Calu3 (cell line): ENCODE measurements around the gene RIPOR3. TPM values are rescaled to one million over a fixed set of nuclear protein-coding genes. Genes with fewer than 3 reads are reported as not detected.
A peak's percentile ranks its signal among the peaks of the same experiment; 100 is the strongest.

Experiments used
- BruUV-seq: library from RNA; stranded (reverse); fragments of 400-500 nt; replicated peaks from 2 replicates; lab custom pipeline; 2021; lab: Mats Ljungman, UMichigan
- CTCF ChIA-PET: fragments of 300-600 bp; sonication (Branson Sonifier 250); formaldehyde crosslinking; loops from one replicate; lab custom pipeline; 2022; ENCODE audit warnings: antibody characterized with exemption; lab: Charles Lee
- DNase-seq: peaks from one replicate; pipeline ENCODE4 v3.0.0; 2022
- H3K27ac Mint-ChIP-seq: one replicate; pipeline ENCODE4 v1.8.0; 2022; ENCODE audit warnings: mixed read lengths; ENCODE audit not compliant: unreplicated experiment
- H3K27me3 Mint-ChIP-seq: one replicate; pipeline ENCODE4 v1.8.0; 2022; ENCODE audit warnings: mixed read lengths; ENCODE audit not compliant: unreplicated experiment
- H3K36me3 Mint-ChIP-seq: one replicate; pipeline ENCODE4 v1.8.0; 2022; ENCODE audit warnings: mild to moderate bottlenecking, moderate library complexity, mixed read lengths; ENCODE audit not compliant: insufficient read depth, unreplicated experiment
- H3K4me1 Mint-ChIP-seq: one replicate; pipeline ENCODE4 v1.8.0; 2022; ENCODE audit warnings: mild to moderate bottlenecking, low read depth, mixed read lengths; ENCODE audit not compliant: unreplicated experiment
- H3K4me3 Mint-ChIP-seq: one replicate; pipeline ENCODE4 v1.8.0; 2022; ENCODE audit warnings: mild to moderate bottlenecking, low read depth, moderate library complexity, mixed read lengths; ENCODE audit not compliant: unreplicated experiment
- H3K9me3 Mint-ChIP-seq: one replicate; pipeline ENCODE4 v1.8.0; 2022; ENCODE audit warnings: low read depth, mixed read lengths; ENCODE audit not compliant: unreplicated experiment
- intact Hi-C: fragments of 100-400 bp; cut with micrococcal nuclease; formaldehyde crosslinking; loops from one replicate; pipeline ENCODE4 v1.10.0; 2022; ENCODE audit not compliant: unreplicated experiment
- total RNA-seq: library from RNA; stranded (reverse); gene quantifications from 2 replicates; pipeline ENCODE4 v1.2.3, GENCODE V29; 2022
- TF ChIP-seq, protein P1 (sequence below): fragments of 200-600 bp; IDR thresholded peaks from one replicate; pipeline ENCODE4 v1.8.0; 2022; ENCODE audit warnings: antibody characterized with exemption; ENCODE audit not compliant: unreplicated experiment

Gene RIPOR3
- total RNA-seq, 1 experiment from 2014 or later, result 4.0 TPM

DNA sequence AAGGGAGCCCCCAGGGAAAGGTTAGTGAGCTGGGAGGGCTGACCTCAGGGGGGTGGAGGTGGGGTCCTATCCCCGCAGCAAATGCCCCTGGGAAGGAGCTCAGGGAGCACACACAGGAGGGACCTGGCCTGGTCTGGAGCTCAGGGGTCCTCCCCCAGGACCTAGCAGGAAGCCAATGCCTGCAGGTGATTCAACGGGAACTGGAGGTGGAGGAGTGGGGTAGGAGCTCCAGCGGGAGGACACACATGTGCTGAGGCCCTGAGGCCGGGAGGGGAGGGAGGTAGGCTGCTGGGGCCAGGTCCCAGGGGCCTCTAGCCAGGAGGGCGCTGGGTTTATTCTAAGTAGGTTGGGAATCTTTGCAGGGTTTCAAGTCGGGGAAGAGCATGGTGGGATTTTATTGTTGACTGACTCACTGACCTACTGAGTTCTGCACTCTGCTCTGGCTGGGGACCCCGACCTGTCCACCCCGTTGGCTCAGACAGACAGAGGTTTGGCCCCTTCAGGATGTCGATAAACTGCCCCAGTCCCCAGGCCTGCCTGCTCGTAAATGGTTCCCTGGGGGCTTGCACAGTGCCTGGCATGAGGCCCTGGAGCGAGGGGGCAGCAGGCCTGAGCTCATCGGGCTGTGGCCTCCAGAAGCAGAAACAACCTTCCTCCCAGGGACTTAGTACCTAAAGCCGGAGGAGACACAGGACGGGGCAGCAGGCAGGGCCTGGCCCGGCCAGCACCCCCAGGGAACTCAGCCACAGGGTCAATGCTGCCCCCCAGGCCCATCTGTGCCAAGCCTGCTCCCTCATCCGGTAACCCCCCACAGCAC is 62.3 kb downstream of the RIPOR3 start:
- CTCF ChIA-PET, result interaction anchor here (0.6 to 4.5 kb wide), 7 partner anchors 15 to 118 kb away, joined by 3 to 28 read pairs (median 3); no protein-coding TSS in a partner anchor
- Mint-ChIP-seq H3K27me3 (no peaks in the 10 kb centered on the region), H3K4me3 (no peak overlapping the region), H3K36me3 (peaks cover 8% of the 10 kb centered on the region), H3K9me3 (no peaks in the 10 kb centered on the region), H3K4me1 (peaks cover 32% of the 10 kb centered on the region), H3K27ac (no peak overlapping the region)
- intact Hi-C loops, result loop anchor here (5.0 kb wide), 1 partner anchor 118 kb away; no protein-coding TSS in a partner anchor
- DNase-seq, result no peak
- no TSS peak for BruUV-seq
- TF ChIP-seq, protein P1, sequence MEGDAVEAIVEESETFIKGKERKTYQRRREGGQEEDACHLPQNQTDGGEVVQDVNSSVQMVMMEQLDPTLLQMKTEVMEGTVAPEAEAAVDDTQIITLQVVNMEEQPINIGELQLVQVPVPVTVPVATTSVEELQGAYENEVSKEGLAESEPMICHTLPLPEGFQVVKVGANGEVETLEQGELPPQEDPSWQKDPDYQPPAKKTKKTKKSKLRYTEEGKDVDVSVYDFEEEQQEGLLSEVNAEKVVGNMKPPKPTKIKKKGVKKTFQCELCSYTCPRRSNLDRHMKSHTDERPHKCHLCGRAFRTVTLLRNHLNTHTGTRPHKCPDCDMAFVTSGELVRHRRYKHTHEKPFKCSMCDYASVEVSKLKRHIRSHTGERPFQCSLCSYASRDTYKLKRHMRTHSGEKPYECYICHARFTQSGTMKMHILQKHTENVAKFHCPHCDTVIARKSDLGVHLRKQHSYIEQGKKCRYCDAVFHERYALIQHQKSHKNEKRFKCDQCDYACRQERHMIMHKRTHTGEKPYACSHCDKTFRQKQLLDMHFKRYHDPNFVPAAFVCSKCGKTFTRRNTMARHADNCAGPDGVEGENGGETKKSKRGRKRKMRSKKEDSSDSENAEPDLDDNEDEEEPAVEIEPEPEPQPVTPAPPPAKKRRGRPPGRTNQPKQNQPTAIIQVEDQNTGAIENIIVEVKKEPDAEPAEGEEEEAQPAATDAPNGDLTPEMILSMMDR, result no peak

DNA sequence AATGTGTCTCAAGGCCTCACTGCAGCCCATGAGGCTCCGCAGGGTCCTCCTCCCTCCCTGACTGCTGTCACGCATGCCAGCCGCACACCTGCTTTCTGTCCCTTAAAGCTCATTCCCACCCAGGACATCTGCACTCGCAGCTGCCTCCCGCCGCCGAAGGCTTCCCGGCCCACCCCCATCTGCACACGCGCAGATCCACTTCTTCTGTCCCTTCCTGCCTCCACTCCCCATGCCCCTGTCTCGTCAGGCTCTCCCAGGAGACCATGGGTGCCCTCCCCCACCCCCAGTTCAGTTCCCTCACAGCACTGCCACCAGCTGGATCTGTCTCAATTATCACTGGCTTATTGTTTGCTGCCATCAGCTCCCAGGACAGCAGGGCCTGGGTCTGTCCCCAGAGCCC is 63.0 kb downstream of the RIPOR3 start:
- CTCF ChIA-PET, result interaction anchor here (0.7 to 4.5 kb wide), 5 partner anchors 15 to 68 kb away, joined by 3 to 28 read pairs (median 4); no protein-coding TSS in a partner anchor
- intact Hi-C loops, result loop anchor here (5.0 kb wide), 1 partner anchor 119 kb away; no protein-coding TSS in a partner anchor
- no TSS peak for BruUV-seq

DNA sequence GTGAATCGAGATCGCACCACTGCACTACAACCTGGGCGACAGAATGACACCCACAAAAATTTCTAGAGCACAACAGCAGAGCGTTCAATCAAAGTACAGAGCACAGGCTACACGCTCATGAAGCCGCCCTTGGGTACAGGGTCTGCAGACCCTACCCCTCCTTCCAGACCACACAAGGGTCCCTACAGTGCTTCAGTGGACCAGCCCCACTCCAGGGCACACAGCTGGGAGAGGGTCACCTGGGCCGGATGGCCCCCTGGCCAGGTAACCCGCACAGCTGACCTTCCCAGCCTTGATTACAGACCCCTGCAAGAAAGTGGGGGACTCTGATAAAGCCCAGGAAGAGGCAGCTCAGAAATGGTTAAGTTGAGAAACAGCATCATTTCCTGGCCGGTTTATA is 63.6 kb downstream of the RIPOR3 start:
- Mint-ChIP-seq H3K27ac (no peak overlapping the region), H3K4me3 (no peak overlapping the region), H3K27me3 (no peaks in the 10 kb centered on the region), H3K9me3 (no peaks in the 10 kb centered on the region), H3K36me3 (peaks cover 15% of the 10 kb centered on the region), H3K4me1 (peaks cover 44% of the 10 kb centered on the region)
- TF ChIP-seq, protein P1, result no peak
- BruUV-seq, result no TSS peak
- CTCF ChIA-PET, result interaction anchor here (1.1 to 4.5 kb wide), 3 partner anchors 22 to 35 kb away, joined by 4 to 28 read pairs (median 20); no protein-coding TSS in a partner anchor
- intact Hi-C loops, result loop anchor here (5.0 kb wide), 1 partner anchor 120 kb away; no protein-coding TSS in a partner anchor
- DNase-seq, result no peak

More for the DNA sequence above, 63.0 kb downstream of the RIPOR3 start:
- DNase-seq, result no peak
- Mint-ChIP-seq H3K4me1 (peaks cover 40% of the 10 kb centered on the region), H3K27me3 (no peaks in the 10 kb centered on the region), H3K4me3 (no peak overlapping the region), H3K36me3 (peaks cover 12% of the 10 kb centered on the region), H3K27ac (no peak overlapping the region), H3K9me3 (no peaks in the 10 kb centered on the region)
- TF ChIP-seq, protein P1, result no peak

DNA sequence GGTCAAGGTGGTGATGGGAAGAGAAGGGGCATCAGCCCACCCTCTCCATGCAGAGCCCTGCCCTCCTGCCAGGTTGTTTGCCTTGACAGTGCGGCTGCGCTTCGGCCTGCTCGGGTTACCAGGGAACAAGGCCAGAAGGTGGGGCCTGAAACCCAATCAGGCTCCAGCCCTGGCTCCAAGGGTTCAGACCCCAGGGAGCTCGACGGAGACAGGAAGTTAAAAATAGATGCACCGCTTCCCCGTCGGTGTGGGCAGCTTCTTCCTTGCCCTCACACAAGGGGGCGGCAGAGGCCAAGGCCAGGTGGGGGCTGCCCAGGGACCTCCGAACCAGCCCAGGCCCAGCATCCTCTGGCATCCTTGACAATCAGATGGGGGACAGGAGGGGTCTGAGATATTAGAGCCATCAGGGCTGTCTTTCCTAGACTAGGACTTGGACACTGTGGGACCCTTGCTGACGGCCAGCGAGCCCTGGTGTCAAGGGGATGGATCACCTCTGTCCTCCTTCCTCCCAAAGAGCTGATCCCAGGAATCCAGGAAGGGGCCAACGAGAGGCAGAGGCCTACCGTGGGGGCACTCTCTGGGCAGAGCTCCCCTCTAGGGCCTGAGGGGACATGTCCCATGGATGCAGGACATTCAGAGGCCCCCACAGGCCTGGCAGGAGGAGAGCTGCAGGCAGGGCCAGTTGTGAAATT is 65.2 kb downstream of the RIPOR3 start:
- peaks cover 15% of the 10 kb centered on the region for H3K36me3 Mint-ChIP-seq
- no peaks in the 10 kb centered on the region for H3K27me3 Mint-ChIP-seq
- peaks cover 44% of the 10 kb centered on the region for H3K4me1 Mint-ChIP-seq
- TF ChIP-seq, protein P1, result peak; percentile 97
- DNase-seq, result peak; percentile 91
- CTCF ChIA-PET, result interaction anchor here (0.6 to 4.5 kb wide), 33 partner anchors 9 to 506 kb away, joined by 3 to 41 read pairs (median 6); partner anchors contain the start of genes ADNP and BCAS4
- H3K27ac Mint-ChIP-seq, result peak overlapping the region; percentile 72
- H3K4me3 Mint-ChIP-seq, result no peak overlapping the region
- no TSS peak for BruUV-seq
- H3K9me3 Mint-ChIP-seq, result no peaks in the 10 kb centered on the region
- intact Hi-C loops, result loop anchor here (5.0 kb wide), 1 partner anchor 121 kb away; no protein-coding TSS in a partner anchor
